HTERT RPE-1 (cell line): ENCODE results near the gene DAB2IP.
"Not testable (repeated sequence)": the region's sequence is repeated elsewhere in the genome, so short reads cannot be mapped to it uniquely, and the experiment has no call there.

Source experiments
- in situ Hi-C: fragments of 300-500 bp; cut with MboI; formaldehyde crosslinking; loops from 4 replicates; pipeline ENCODE4 v1.14.3; 2020; ENCODE audit warnings: low sequenced_read_pairs

The DAB2IP gene

DNA sequence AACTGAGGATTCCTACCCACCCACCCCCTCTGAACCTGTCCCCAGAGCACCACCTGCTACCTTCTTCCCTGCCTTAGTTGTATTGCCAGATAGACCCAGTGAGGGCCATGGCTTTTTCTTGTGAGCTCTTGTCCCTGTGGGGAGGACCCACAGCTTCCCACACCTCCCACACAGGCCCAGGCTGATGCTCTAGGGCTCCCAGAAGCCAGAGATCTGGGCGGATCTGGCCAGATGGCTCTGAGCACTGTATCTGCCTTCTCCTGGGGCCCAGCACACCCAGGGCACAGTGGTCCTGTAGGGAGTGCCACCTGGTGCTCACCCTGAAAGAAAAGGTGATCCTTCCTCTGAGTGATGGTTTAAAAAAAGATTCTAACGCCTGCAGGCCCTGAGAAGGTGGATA lies 131.7 kb downstream of the DAB2IP start:
- in situ Hi-C loops, result no loop called here

DNA sequence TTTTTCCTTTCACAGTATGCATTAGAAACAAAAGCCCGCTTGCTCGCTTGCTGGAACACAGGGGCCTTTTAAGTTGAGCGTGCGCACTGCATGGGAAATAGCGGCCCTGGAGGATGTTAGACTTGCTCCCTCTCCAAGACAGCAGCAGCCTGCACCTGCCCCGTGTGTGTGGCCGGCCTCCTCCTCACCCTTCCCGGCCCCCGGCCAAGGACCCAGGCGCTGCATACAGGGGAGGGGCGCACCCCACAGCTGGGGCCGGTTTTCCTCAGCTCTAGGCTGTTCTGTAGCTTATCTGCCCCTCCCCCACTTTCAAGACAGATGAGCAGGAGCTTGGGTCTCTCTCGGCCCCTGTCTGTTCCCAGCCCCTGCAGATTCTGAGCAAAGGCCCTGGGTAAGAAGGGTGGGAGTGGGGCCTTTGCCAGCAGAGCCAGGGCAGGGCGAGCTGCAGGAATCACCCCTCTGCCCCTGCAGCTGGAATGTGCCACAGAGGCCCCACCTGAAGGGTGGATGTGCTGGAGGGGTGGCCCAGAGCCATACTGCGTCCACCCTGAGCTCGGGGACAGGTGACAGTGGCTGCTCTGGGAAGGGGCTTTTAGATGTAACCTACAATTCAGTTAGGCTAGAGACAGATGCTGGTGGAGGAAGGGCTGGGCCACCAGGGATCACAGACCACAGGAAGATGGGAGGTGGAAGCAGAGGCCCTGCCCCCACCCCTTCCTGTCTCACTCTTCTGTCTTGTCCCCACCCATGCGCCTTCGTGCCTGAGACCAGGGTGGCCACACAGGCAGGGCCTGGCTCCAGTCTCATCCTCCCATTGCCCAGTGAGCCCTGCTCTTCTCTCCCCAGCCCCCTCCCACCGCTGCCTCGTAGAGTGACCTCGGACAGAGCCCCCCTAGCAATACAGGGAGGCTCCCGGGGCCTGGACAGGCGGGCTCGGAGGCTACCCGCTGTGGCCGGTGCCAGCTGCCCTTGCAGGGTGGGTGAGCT lies 132.4 kb downstream of the DAB2IP start:
- in situ Hi-C loops, result no loop called here

DNA sequence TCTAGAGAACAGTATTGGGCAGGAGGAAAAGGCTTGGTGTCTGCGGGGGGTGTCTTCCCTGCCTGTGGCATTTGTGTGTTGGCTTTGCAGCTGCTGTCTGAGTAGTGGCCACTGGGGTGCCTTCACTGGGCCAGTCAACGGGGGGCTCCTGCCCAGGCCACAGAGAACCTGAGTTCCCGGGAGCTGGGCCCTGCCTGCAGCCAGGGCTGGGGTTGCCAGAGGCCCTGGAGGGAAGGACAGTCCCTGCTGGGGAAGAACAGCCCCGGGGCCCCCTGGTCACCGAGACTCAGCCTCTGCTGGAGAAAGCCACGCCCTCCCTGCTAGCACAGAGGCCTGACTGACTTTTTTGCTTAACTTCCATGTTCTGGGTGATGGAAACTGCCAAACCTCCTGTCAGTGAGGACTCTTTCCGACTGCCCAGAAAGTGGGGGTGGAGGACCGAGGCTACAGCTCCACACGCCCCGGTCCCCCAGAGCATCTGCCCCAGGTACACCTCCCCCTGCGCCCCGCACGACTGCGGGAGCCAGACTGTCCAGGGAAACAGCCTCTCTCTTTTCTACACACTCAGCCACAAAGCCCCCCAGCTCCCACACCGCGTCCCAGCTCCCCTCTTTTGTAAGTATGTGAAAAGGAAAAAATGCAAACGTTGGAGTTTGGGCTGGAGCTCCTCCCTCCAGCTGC lies 133.4 kb downstream of the DAB2IP start:
- in situ Hi-C loops, result no loop called here

- in situ Hi-C loops, result no loop called here
Observed at GRCh38 chr9:121785673-121786542, 134.5 kb downstream of the DAB2IP start.

DNA sequence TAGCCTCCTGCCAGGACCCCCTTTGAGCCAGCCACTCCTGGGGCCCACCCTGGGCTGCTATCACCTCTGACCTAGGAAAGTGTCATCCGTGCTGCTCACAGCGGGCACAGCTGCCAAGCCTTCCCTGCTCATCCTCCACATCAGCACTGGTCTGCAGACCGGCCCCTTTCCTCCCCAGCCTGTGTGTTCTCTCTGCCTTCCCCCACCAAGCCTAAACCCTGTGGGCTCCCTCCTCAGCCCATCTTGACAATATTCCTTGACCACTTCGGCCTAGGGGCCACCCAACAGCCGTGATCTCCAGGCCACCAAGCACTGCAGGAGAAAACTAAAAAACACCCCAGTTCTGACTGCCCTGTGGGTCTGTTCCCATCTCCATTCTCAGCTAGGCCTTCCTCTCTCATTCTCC lies 135.1 kb downstream of the DAB2IP start:
- in situ Hi-C loops, result no loop called here

- in situ Hi-C loops, result no loop called here
Observed at GRCh38 chr9:121786998-121787422, 135.6 kb downstream of the DAB2IP start.

DNA sequence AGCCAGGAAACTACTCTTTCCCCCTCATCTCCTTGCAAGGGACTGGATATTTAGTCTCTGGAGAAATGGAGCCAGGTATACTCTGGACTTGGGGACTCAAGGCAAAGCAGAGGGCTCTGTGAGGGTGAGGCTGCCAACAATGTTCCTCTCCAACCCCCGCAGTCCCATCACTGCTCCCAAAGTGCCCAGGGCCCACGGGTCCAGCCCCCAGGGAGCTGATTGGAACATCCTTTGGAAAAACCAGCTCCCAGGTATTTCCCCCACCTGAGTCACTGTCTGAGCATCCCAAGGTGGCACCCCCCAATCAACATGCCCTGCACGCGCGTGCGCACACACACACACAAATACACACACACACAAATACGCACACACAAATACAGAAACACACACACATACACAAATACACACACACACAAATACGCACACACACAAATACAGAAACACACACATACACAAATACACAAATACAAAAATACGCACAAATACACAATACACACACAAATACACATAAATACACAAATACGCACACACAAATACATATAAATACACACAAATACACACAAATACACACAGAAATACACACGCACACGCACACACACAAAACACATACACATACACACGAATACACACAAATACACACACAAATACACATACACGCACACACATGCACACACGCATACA lies 137.4 kb downstream of the DAB2IP start:
- in situ Hi-C loops, result no loop called here

DNA sequence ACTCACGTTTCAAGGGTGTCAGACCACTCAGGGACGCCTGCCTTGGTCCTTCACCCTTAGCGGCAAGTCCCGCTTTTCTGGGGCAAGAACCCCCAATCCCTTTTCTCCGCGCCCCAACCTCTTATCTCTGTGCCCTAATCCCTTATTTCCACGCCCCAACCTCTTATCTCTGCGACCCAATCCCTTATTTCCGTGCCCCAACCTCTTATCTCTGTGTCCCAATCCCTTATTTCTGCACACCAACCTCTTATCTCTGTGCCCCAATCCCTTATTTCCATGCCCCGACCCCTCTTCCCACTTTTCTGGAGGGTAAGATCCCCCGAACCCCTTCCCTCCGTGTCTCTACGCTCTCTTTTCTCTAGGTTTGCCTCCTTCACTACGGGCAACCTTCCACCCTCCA lies 139.4 kb downstream of the DAB2IP start:
- in situ Hi-C loops, result no loop called here

- in situ Hi-C loops, result not testable (repeated sequence)
Observed at GRCh38 chr9:121792476-121792875, 141.0 kb downstream of the DAB2IP start.

- in situ Hi-C loops, result not testable (repeated sequence)
Observed at GRCh38 chr9:121794334-121794733, 142.9 kb downstream of the DAB2IP start.

DNA sequence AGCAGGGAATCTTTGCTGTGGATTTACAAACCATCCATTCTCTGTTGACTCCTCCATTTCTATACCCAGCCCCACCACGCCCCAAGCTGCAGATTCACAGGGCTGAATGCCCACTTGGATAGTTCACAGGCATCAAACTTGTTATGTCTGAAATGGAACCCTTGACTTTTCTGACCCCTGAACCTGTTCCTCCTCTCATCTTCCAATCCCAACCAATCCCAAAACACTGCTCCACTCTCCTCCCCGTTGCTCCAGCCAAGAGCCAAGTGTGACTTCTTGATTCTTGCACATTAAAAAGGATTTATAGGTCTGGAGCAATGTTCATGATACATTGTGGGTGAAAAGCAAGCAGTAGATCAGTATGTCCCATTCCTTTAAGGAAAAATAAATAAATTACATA lies 145.6 kb downstream of the DAB2IP start:
- in situ Hi-C loops, result no loop called here

DNA sequence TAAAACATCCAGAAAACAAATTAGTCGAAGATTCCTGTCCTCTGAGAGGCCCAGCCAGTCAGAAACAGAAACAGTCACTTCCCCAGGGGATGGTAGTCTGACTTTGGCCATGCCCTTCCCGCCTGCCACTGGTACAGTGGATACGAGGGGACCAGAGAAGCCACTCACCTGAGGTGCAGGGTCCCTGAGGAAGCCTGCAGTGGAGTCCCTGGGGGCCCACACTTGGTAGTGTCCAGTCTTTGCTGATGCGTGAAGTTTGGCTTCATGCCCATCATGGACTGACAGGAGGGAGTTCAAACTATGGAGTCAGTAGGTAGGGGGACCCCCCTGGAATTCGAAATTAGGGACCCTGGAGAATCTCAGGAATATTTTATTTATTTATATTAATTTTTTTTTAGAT lies 147.5 kb downstream of the DAB2IP start:
- in situ Hi-C loops, result no loop called here

DNA sequence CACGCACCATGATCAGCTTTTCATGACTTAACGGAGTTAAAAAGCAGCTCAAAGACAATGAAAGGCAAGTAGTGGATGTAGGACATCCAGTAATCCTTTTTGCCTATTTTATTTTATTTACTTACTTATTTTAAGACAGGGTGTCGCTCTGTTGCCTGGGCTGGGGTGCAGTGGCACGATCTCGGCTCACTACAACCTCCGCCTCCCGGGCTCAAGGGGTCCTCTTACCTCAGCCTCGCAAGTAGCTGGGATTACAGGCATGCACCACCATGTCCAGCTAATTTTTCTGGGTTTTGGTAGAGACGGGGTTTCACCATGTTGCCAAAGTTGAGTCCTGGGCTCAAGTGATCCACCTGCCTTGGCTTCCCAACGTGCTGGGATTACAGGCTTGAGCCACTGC lies 148.9 kb downstream of the DAB2IP start:
- in situ Hi-C loops, result no loop called here

- in situ Hi-C loops, result no loop called here
Observed at GRCh38 chr9:121801579-121801978, 150.1 kb downstream of the DAB2IP start.

GRCh38 chr9:121802753-121803152 lies 151.3 kb downstream of the DAB2IP start:
- in situ Hi-C loops, result no loop called here

DNA sequence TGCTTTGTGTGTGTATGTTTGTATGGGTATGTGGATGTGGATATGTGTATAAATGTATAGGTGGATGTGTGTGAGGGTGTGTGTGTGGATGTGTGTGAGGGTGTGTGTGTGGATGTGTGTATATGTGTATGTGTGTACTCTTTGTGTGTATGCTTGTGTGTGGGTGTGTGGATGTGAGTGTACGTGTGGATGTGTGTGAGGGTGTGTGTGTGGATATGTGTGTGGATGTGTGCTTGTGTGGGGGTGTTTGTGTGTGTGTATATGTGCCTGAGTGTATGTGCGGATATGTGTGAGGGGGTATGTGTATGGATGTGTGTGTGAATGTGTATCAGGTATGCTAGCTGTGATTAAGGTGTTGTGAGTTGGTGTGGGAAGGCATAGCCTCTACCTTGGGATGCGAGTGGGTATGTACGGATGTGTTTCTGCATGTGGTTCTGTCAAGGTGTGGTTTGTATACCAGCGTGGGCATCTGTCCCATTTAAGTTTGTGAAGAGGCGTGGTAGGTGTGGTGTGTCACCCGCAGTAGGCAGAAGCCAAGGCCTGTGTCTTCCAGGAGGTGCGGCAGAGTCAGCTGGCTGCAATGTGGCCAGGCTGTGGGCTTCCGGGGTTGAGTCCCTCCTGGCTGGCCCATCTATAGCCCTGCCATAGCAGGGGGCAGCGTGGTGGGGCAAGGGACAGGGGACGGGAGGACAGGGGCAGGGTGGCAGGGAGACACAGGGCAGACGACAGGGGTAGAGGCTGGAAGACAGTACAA lies 155.8 kb downstream of the DAB2IP start:
- in situ Hi-C loops, result no loop called here

- in situ Hi-C loops, result no loop called here
Observed at GRCh38 chr9:121807823-121808278, 156.4 kb downstream of the DAB2IP start.

DNA sequence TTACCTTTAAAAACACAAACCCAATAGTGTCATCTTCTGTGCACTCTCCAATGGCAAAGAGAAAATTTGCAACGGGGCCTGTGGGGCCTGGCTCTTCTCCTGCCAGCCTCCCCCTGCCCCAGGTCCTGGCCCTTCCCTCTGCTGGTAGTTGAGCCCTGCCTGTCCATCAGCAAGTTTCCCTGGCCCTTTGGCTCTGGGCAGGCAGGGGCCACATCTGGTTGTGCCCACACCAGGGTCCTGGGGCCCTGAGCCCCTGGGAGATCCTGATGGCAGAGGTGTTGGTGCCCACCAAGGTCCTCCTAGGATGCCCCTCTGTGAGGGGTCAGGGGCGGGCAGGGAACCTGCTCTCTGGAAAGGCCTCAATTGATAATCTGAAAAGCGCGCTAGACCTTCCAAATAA lies 157.3 kb downstream of the DAB2IP start:
- in situ Hi-C loops, result no loop called here

DNA sequence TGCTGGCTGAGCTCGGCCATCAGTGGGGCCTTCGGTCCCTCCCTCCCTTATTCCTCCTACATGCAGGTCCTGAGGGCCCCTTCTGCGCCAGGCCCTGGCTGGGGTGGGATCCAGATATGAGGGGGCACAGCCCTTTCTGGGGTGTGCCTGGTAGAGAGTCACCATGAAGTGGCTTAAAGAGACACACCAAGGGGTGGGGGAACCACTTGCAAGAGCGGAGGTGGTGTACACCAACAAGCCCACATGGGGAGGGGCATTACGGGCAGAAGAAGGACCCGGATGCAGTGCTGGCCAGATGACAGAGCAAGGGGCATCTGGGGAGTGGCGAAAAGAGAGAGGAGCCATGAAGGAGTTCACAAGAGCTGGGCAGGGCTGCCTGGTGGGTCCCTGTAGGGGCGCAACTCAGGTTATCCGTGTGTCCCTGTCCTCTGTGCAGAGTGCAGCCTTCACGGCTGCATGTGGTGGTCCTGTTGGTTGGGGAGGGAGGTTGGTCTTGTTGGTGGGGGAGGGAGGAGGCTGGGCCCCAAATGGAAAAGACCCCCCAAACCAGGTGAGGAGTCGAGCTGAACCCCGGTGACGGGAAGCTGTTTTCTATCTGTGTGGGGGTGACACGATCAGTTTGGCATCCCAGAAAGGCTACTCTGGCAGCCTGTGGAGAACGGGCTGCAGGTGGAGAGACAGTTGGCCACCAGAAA lies 158.1 kb downstream of the DAB2IP start:
- in situ Hi-C loops, result no loop called here
